Trophoblast cell (in vitro differentiated cells and primary cell): ENCODE results near the gene P3H2.

Experiments
- DNase-seq, 2 donors: peaks; one replicate each; pipeline ENCODE4 v3.0.0-alpha.2; 2016
- H2AFZ ChIP-seq: 2 replicates; pipeline ENCODE4 v1.6.1; 2013; ENCODE audit warnings: low read length, moderate library complexity, mild to moderate bottlenecking; ENCODE audit not compliant: insufficient read depth, poor library complexity
- H2AK5ac ChIP-seq: 2 replicates; pipeline ENCODE4 v1.6.1; 2013; ENCODE audit warnings: mild to moderate bottlenecking, low read length
- H2BK120ac ChIP-seq: 2 replicates; pipeline ENCODE4 v1.6.1; 2013; ENCODE audit warnings: low read length, mild to moderate bottlenecking, moderate library complexity; ENCODE audit not compliant: insufficient read depth, poor library complexity
- H2BK12ac ChIP-seq: 2 replicates; pipeline ENCODE4 v1.6.1; 2013; ENCODE audit warnings: mild to moderate bottlenecking, low read length, moderate library complexity
- H2BK5ac ChIP-seq: 2 replicates; pipeline ENCODE4 v1.6.1; 2013; ENCODE audit warnings: low read length, low read depth, moderate library complexity, mild to moderate bottlenecking; ENCODE audit not compliant: poor library complexity
- H3K14ac ChIP-seq: 2 replicates; pipeline ENCODE4 v1.6.1; 2013; ENCODE audit warnings: mild to moderate bottlenecking, low read length
- H3K18ac ChIP-seq: 2 replicates; pipeline ENCODE4 v1.6.1; 2013; ENCODE audit warnings: mild to moderate bottlenecking, low read length
- H3K23ac ChIP-seq: 2 replicates; pipeline ENCODE4 v1.6.1; 2013; ENCODE audit warnings: low read length
- H3K27ac ChIP-seq: 2 replicates; pipeline ENCODE4 v1.5.1; 2013; ENCODE audit warnings: low read depth, mild to moderate bottlenecking, inconsistent platforms, low read length, moderate library complexity
- H3K27me3 ChIP-seq: 2 replicates; pipeline ENCODE4 v1.6.1; 2013; ENCODE audit warnings: inconsistent platforms, mild to moderate bottlenecking, low read length, moderate library complexity; ENCODE audit not compliant: insufficient read depth
- H3K36me3 ChIP-seq, 2 experiments: 1 replicate in 1 of 2; 2 replicates in 1 of 2; pipeline ENCODE4 v1.6.1; 2013; ENCODE audit warnings: low read length in 2 of 2, mild to moderate bottlenecking in 2 of 2, moderate library complexity in 1 of 2; ENCODE audit not compliant: insufficient read depth in 2 of 2, control insufficient read depth in 1 of 2
- H3K4ac ChIP-seq: 2 replicates; pipeline ENCODE4 v1.6.1; 2013; ENCODE audit warnings: low read depth, mild to moderate bottlenecking, low read length, moderate library complexity
- H3K4me1 ChIP-seq, 2 experiments: 1 replicate in 1 of 2; 2 replicates in 1 of 2; pipeline ENCODE4 v1.6.1; 2013; ENCODE audit warnings: low read length in 2 of 2, mild to moderate bottlenecking in 2 of 2, moderate library complexity in 1 of 2; ENCODE audit not compliant: insufficient read depth in 2 of 2, control insufficient read depth in 1 of 2
- H3K4me2 ChIP-seq: 2 replicates; pipeline ENCODE4 v1.6.1; 2013; ENCODE audit warnings: inconsistent platforms, mild to moderate bottlenecking, low read length, moderate library complexity
- H3K4me3 ChIP-seq: 2 replicates; pipeline ENCODE4 v1.5.1; 2013; ENCODE audit warnings: mild to moderate bottlenecking, low read depth, low read length, inconsistent platforms
- H3K79me1 ChIP-seq: one replicate; pipeline ENCODE4 v1.6.1; 2013; ENCODE audit warnings: low read length
- H3K79me2 ChIP-seq: 2 replicates; pipeline ENCODE4 v1.6.1; 2013; ENCODE audit warnings: low read length, mild to moderate bottlenecking; ENCODE audit not compliant: control insufficient read depth, insufficient read depth, poor library complexity
- H3K9ac ChIP-seq: 2 replicates; pipeline ENCODE4 v1.6.1; 2013; ENCODE audit warnings: mild to moderate bottlenecking, low read length
- H3K9me3 ChIP-seq: 2 replicates; pipeline ENCODE4 v1.6.1; 2013; ENCODE audit warnings: low read depth, mild to moderate bottlenecking, control low read depth, inconsistent platforms, low read length; ENCODE audit not compliant: insufficient read depth
- H4K12ac ChIP-seq: 2 replicates; pipeline ENCODE4 v1.6.1; 2013; ENCODE audit warnings: low read depth, mild to moderate bottlenecking, low read length, moderate library complexity
- H4K8ac ChIP-seq: 2 replicates; pipeline ENCODE4 v1.6.1; 2013; ENCODE audit warnings: low read depth, mild to moderate bottlenecking, low read length, moderate library complexity
- H4K91ac ChIP-seq: one replicate; pipeline ENCODE4 v1.6.1; 2013; ENCODE audit warnings: low read depth, mild to moderate bottlenecking, low read length, moderate library complexity
- WGBS: extraction: QIAGEN DNeasy Blood & Tissue Kit; methylation state at CpG from one replicate; pipeline ENCODE4 v1.1.7; 2013; ENCODE audit warnings: missing lambda C conversion rate; ENCODE audit not compliant: insufficient read length, insufficient coverage; ENCODE audit errors: extremely low coverage; 5-methylcytosine and 5-hydroxymethylcytosine counted together

Gene P3H2

GRCh38 chr3:190017521-190018288, 103.0 kb downstream of the P3H2 start:
- Histone ChIP-seq H2AFZ (no peak overlapping the region), H3K4me3 (no peak overlapping the region), H3K4me2 (no peak overlapping the region), H3K4ac (no peak overlapping the region), H2BK12ac (no peak overlapping the region), H3K27me3 (no peaks in the 10 kb centered on the region), H3K79me1 (peaks cover 10% of the 10 kb centered on the region), H3K9ac (no peak overlapping the region), H4K12ac (no peak overlapping the region), H3K18ac (no peak overlapping the region), H2BK120ac (no peak overlapping the region), H3K27ac (no peak overlapping the region), H3K23ac (no peak overlapping the region), H2AK5ac (no peak overlapping the region), H4K91ac (no peak overlapping the region), H2BK5ac (no peak overlapping the region), H3K79me2 (peaks cover 1% of the 10 kb centered on the region), H3K14ac (no peak overlapping the region), H4K8ac (no peak overlapping the region), H3K4me1 (peaks cover 10 to 16% of the 10 kb centered on the region in 2 experiments), H3K36me3 (no peaks in the 10 kb centered on the region), H3K9me3 (no peaks in the 10 kb centered on the region)
- DNase-seq = peak in 1 of 2 donors; percentile 22
- no CpG with 5 or more reads among the region's 6 CpGs for WGBS

GRCh38 chr3:190016966-190017365, 103.7 kb downstream of the P3H2 start:
- no peak overlapping the region for H2BK5ac ChIP-seq
- no peak overlapping the region for H3K4me2 ChIP-seq

GRCh38 chr3:190014940-190015339, 105.8 kb downstream of the P3H2 start:
- peaks cover 1% of the 10 kb centered on the region for H3K79me2 ChIP-seq
- H3K27ac ChIP-seq = peak overlapping the region; percentile 43
- peaks cover 10 to 18% of the 10 kb centered on the region in 2 experiments for H3K4me1 ChIP-seq
- H2BK5ac ChIP-seq = peak overlapping the region; percentile 57
- H3K9ac ChIP-seq = no peak overlapping the region
- no peaks in the 10 kb centered on the region for H3K27me3 ChIP-seq
- H3K4me2 ChIP-seq = no peak overlapping the region
- no peak overlapping the region for H3K23ac ChIP-seq
- no CpG with 5 or more reads among the region's 2 CpGs for WGBS
- no peaks in the 10 kb centered on the region for H3K36me3 ChIP-seq
- peak overlapping the region; percentile 66 for H4K91ac ChIP-seq
- no peak overlapping the region for H2AFZ ChIP-seq
- no peak overlapping the region for H3K4me3 ChIP-seq
- no peak for DNase-seq
- no peak overlapping the region for H3K14ac ChIP-seq
- H3K4ac ChIP-seq = no peak overlapping the region
- no peak overlapping the region for H2AK5ac ChIP-seq
- no peaks in the 10 kb centered on the region for H3K9me3 ChIP-seq
- H2BK120ac ChIP-seq = peak overlapping the region; percentile 30
- H4K8ac ChIP-seq = no peak overlapping the region
- H3K18ac ChIP-seq = no peak overlapping the region
- peaks cover 10% of the 10 kb centered on the region for H3K79me1 ChIP-seq
- H2BK12ac ChIP-seq = peak overlapping the region; percentile 82
- no peak overlapping the region for H4K12ac ChIP-seq

More at GRCh38 chr3:190016966-190017365, 103.7 kb downstream of the P3H2 start:
- Histone ChIP-seq H3K18ac (no peak overlapping the region), H2AFZ (no peak overlapping the region), H3K9ac (no peak overlapping the region), H3K79me2 (peaks cover 1% of the 10 kb centered on the region), H3K27ac (no peak overlapping the region), H4K12ac (no peak overlapping the region), H3K4me1 (peaks cover 10 to 16% of the 10 kb centered on the region in 2 experiments), H3K4ac (no peak overlapping the region), H2BK12ac (no peak overlapping the region), H3K9me3 (no peaks in the 10 kb centered on the region), H3K14ac (no peak overlapping the region), H2BK120ac (no peak overlapping the region), H4K8ac (no peak overlapping the region), H3K79me1 (peaks cover 10% of the 10 kb centered on the region), H4K91ac (no peak overlapping the region), H3K4me3 (no peak overlapping the region), H2AK5ac (no peak overlapping the region), H3K23ac (no peak overlapping the region), H3K36me3 (no peaks in the 10 kb centered on the region), H3K27me3 (no peaks in the 10 kb centered on the region)
- no peak for DNase-seq

- peak overlapping the region; percentile 51 for H3K27ac ChIP-seq
- peaks cover 10 to 18% of the 10 kb centered on the region in 2 experiments for H3K4me1 ChIP-seq
- peak overlapping the region; percentile 82 for H2BK12ac ChIP-seq
- peak in 1 of 2 donors; percentile 30 for DNase-seq
- H2AFZ ChIP-seq = peak overlapping the region; percentile 45
- no peaks in the 10 kb centered on the region for H3K27me3 ChIP-seq
- peak overlapping the region; percentile 2 for H4K8ac ChIP-seq
- H3K36me3 ChIP-seq = no peaks in the 10 kb centered on the region
- peak overlapping the region; percentile 4 for H3K14ac ChIP-seq
- no CpG with 5 or more reads among the region's 7 CpGs for WGBS
- peaks cover 10% of the 10 kb centered on the region for H3K79me1 ChIP-seq
- no peak overlapping the region for H3K4me3 ChIP-seq
- H2BK120ac ChIP-seq = peak overlapping the region; percentile 30
- H3K23ac ChIP-seq = no peak overlapping the region
- H3K9me3 ChIP-seq = no peaks in the 10 kb centered on the region
- peak overlapping the region; percentile 66 for H4K91ac ChIP-seq
- H4K12ac ChIP-seq = no peak overlapping the region
- H3K9ac ChIP-seq = no peak overlapping the region
- H3K4me2 ChIP-seq = no peak overlapping the region
- H3K79me2 ChIP-seq = peaks cover 1% of the 10 kb centered on the region
- H3K4ac ChIP-seq = no peak overlapping the region
- no peak overlapping the region for H2AK5ac ChIP-seq
- peak overlapping the region; percentile 57 for H2BK5ac ChIP-seq
- H3K18ac ChIP-seq = peak overlapping the region; percentile 72
Observed at GRCh38 chr3:190013943-190014924, 106.5 kb downstream of the P3H2 start.
